Trophoblast cell (in vitro differentiated cells and primary cell): ENCODE measurements around the gene FOXK2.

ENCODE experiments used
- DNase-seq, 2 donors: peaks; one replicate each; pipeline ENCODE4 v3.0.0-alpha.2; 2016
- H2AFZ ChIP-seq: 2 replicates; pipeline ENCODE4 v1.6.1; 2013; ENCODE audit warnings: low read length, moderate library complexity, mild to moderate bottlenecking; ENCODE audit not compliant: insufficient read depth, poor library complexity
- H2AK5ac ChIP-seq: 2 replicates; pipeline ENCODE4 v1.6.1; 2013; ENCODE audit warnings: mild to moderate bottlenecking, low read length
- H2BK120ac ChIP-seq: 2 replicates; pipeline ENCODE4 v1.6.1; 2013; ENCODE audit warnings: low read length, mild to moderate bottlenecking, moderate library complexity; ENCODE audit not compliant: insufficient read depth, poor library complexity
- H2BK12ac ChIP-seq: 2 replicates; pipeline ENCODE4 v1.6.1; 2013; ENCODE audit warnings: mild to moderate bottlenecking, low read length, moderate library complexity
- H2BK5ac ChIP-seq: 2 replicates; pipeline ENCODE4 v1.6.1; 2013; ENCODE audit warnings: low read length, low read depth, moderate library complexity, mild to moderate bottlenecking; ENCODE audit not compliant: poor library complexity
- H3K14ac ChIP-seq: 2 replicates; pipeline ENCODE4 v1.6.1; 2013; ENCODE audit warnings: mild to moderate bottlenecking, low read length
- H3K18ac ChIP-seq: 2 replicates; pipeline ENCODE4 v1.6.1; 2013; ENCODE audit warnings: mild to moderate bottlenecking, low read length
- H3K23ac ChIP-seq: 2 replicates; pipeline ENCODE4 v1.6.1; 2013; ENCODE audit warnings: low read length
- H3K27ac ChIP-seq: 2 replicates; pipeline ENCODE4 v1.5.1; 2013; ENCODE audit warnings: low read depth, mild to moderate bottlenecking, inconsistent platforms, low read length, moderate library complexity
- H3K27me3 ChIP-seq: 2 replicates; pipeline ENCODE4 v1.6.1; 2013; ENCODE audit warnings: inconsistent platforms, mild to moderate bottlenecking, low read length, moderate library complexity; ENCODE audit not compliant: insufficient read depth
- H3K36me3 ChIP-seq, 2 experiments: 1 replicate in 1 of 2; 2 replicates in 1 of 2; pipeline ENCODE4 v1.6.1; 2013; ENCODE audit warnings: low read length in 2 of 2, mild to moderate bottlenecking in 2 of 2, moderate library complexity in 1 of 2; ENCODE audit not compliant: insufficient read depth in 2 of 2, control insufficient read depth in 1 of 2
- H3K4ac ChIP-seq: 2 replicates; pipeline ENCODE4 v1.6.1; 2013; ENCODE audit warnings: low read depth, mild to moderate bottlenecking, low read length, moderate library complexity
- H3K4me1 ChIP-seq, 2 experiments: 1 replicate in 1 of 2; 2 replicates in 1 of 2; pipeline ENCODE4 v1.6.1; 2013; ENCODE audit warnings: low read length in 2 of 2, mild to moderate bottlenecking in 2 of 2, moderate library complexity in 1 of 2; ENCODE audit not compliant: insufficient read depth in 2 of 2, control insufficient read depth in 1 of 2
- H3K4me2 ChIP-seq: 2 replicates; pipeline ENCODE4 v1.6.1; 2013; ENCODE audit warnings: inconsistent platforms, mild to moderate bottlenecking, low read length, moderate library complexity
- H3K4me3 ChIP-seq: 2 replicates; pipeline ENCODE4 v1.5.1; 2013; ENCODE audit warnings: mild to moderate bottlenecking, low read depth, low read length, inconsistent platforms
- H3K79me1 ChIP-seq: one replicate; pipeline ENCODE4 v1.6.1; 2013; ENCODE audit warnings: low read length
- H3K79me2 ChIP-seq: 2 replicates; pipeline ENCODE4 v1.6.1; 2013; ENCODE audit warnings: low read length, mild to moderate bottlenecking; ENCODE audit not compliant: control insufficient read depth, insufficient read depth, poor library complexity
- H3K9ac ChIP-seq: 2 replicates; pipeline ENCODE4 v1.6.1; 2013; ENCODE audit warnings: mild to moderate bottlenecking, low read length
- H3K9me3 ChIP-seq: 2 replicates; pipeline ENCODE4 v1.6.1; 2013; ENCODE audit warnings: low read depth, mild to moderate bottlenecking, control low read depth, inconsistent platforms, low read length; ENCODE audit not compliant: insufficient read depth
- H4K12ac ChIP-seq: 2 replicates; pipeline ENCODE4 v1.6.1; 2013; ENCODE audit warnings: low read depth, mild to moderate bottlenecking, low read length, moderate library complexity
- H4K8ac ChIP-seq: 2 replicates; pipeline ENCODE4 v1.6.1; 2013; ENCODE audit warnings: low read depth, mild to moderate bottlenecking, low read length, moderate library complexity
- H4K91ac ChIP-seq: one replicate; pipeline ENCODE4 v1.6.1; 2013; ENCODE audit warnings: low read depth, mild to moderate bottlenecking, low read length, moderate library complexity
- WGBS: extraction: QIAGEN DNeasy Blood & Tissue Kit; methylation state at CpG from one replicate; pipeline ENCODE4 v1.1.7; 2013; ENCODE audit warnings: missing lambda C conversion rate; ENCODE audit not compliant: insufficient read length, insufficient coverage; ENCODE audit errors: extremely low coverage; 5-methylcytosine and 5-hydroxymethylcytosine counted together

The FOXK2 gene

GRCh38 chr17:82595893-82596292, 76.4 kb downstream of the FOXK2 start:
- no CpG with 5 or more reads among the region's 21 CpGs for WGBS

DNA sequence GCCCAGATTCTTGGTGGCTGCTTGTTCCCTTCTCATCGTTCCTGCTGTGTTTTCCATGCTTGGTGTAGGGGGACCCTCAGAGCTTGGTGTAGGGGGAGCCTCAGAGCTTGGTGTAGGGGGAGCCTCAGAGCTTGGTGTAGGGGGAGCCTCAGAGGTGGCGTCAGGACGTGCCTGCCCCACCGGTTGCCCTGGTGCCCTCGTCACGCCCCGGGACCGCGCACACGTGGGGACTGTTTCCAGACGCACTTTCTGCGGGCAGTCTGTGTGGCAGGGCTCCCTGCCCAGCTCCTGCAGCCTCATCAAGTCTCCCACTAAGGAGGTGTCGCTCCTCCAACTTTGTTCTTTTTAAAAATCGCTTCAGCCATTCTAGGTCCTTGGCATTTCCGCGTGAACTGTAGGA, 76.8 kb downstream of the FOXK2 start:
- no peak overlapping the region for H3K4me2 ChIP-seq
- peaks cover 19 to 29% of the 10 kb centered on the region in 2 experiments for H3K4me1 ChIP-seq
- H3K4me3 ChIP-seq, result no peak overlapping the region
- no peak overlapping the region for H2AK5ac ChIP-seq
- H4K12ac ChIP-seq, result no peak overlapping the region
- H2BK12ac ChIP-seq, result no peak overlapping the region
- no peak overlapping the region for H2AFZ ChIP-seq
- H3K79me1 ChIP-seq, result peaks cover 9% of the 10 kb centered on the region
- H2BK5ac ChIP-seq, result no peak overlapping the region
- H3K79me2 ChIP-seq, result peaks cover 2% of the 10 kb centered on the region
- no peak overlapping the region for H3K9ac ChIP-seq
- no peak overlapping the region for H3K14ac ChIP-seq
- no CpG with 5 or more reads among the region's 16 CpGs for WGBS
- no peaks in the 10 kb centered on the region for H3K9me3 ChIP-seq
- no peak overlapping the region for H3K18ac ChIP-seq
- H4K8ac ChIP-seq, result no peak overlapping the region
- H2BK120ac ChIP-seq, result no peak overlapping the region
- no peak for DNase-seq
- H3K27ac ChIP-seq, result no peak overlapping the region
- peaks cover 58 to 63% of the 10 kb centered on the region in 2 experiments for H3K36me3 ChIP-seq
- no peak overlapping the region for H3K4ac ChIP-seq
- H3K23ac ChIP-seq, result no peak overlapping the region
- H3K27me3 ChIP-seq, result no peaks in the 10 kb centered on the region
- H4K91ac ChIP-seq, result no peak overlapping the region

More at GRCh38 chr17:82595893-82596292, 76.4 kb downstream of the FOXK2 start:
- Histone ChIP-seq H4K12ac (no peak overlapping the region), H3K4ac (no peak overlapping the region), H3K79me1 (peaks cover 9% of the 10 kb centered on the region), H3K14ac (no peak overlapping the region), H2AFZ (no peak overlapping the region), H3K27ac (no peak overlapping the region), H3K23ac (no peak overlapping the region), H2BK5ac (no peak overlapping the region), H3K27me3 (no peaks in the 10 kb centered on the region), H2AK5ac (no peak overlapping the region), H3K4me2 (no peak overlapping the region), H4K91ac (no peak overlapping the region), H3K9me3 (no peaks in the 10 kb centered on the region), H3K18ac (no peak overlapping the region), H4K8ac (no peak overlapping the region), H3K9ac (no peak overlapping the region), H2BK12ac (no peak overlapping the region), H2BK120ac (no peak overlapping the region), H3K36me3 (peaks cover 56 to 62% of the 10 kb centered on the region in 2 experiments), H3K4me3 (no peak overlapping the region), H3K4me1 (peaks cover 19 to 32% of the 10 kb centered on the region in 2 experiments), H3K79me2 (peaks cover 2% of the 10 kb centered on the region)
- DNase-seq, result no peak

- Histone ChIP-seq H3K4me2 (no peak overlapping the region), H3K23ac (no peak overlapping the region), H3K18ac (no peak overlapping the region), H3K9me3 (no peaks in the 10 kb centered on the region), H4K91ac (no peak overlapping the region), H2BK5ac (no peak overlapping the region), H3K9ac (no peak overlapping the region), H2AK5ac (no peak overlapping the region), H3K79me1 (peaks cover 9% of the 10 kb centered on the region), H2BK120ac (no peak overlapping the region), H2BK12ac (no peak overlapping the region), H3K14ac (no peak overlapping the region), H4K12ac (no peak overlapping the region), H3K36me3 (peaks cover 65 to 68% of the 10 kb centered on the region in 2 experiments), H3K27ac (no peak overlapping the region), H3K27me3 (no peaks in the 10 kb centered on the region), H3K4ac (no peak overlapping the region), H2AFZ (no peak overlapping the region), H3K4me1 (peaks cover 16 to 22% of the 10 kb centered on the region in 2 experiments), H3K79me2 (peaks cover 2% of the 10 kb centered on the region), H4K8ac (no peak overlapping the region), H3K4me3 (no peak overlapping the region)
- no peak for DNase-seq
- WGBS, result no CpG with 5 or more reads among the region's 33 CpGs
Observed at GRCh38 chr17:82596837-82597672, 77.5 kb downstream of the FOXK2 start.

DNA sequence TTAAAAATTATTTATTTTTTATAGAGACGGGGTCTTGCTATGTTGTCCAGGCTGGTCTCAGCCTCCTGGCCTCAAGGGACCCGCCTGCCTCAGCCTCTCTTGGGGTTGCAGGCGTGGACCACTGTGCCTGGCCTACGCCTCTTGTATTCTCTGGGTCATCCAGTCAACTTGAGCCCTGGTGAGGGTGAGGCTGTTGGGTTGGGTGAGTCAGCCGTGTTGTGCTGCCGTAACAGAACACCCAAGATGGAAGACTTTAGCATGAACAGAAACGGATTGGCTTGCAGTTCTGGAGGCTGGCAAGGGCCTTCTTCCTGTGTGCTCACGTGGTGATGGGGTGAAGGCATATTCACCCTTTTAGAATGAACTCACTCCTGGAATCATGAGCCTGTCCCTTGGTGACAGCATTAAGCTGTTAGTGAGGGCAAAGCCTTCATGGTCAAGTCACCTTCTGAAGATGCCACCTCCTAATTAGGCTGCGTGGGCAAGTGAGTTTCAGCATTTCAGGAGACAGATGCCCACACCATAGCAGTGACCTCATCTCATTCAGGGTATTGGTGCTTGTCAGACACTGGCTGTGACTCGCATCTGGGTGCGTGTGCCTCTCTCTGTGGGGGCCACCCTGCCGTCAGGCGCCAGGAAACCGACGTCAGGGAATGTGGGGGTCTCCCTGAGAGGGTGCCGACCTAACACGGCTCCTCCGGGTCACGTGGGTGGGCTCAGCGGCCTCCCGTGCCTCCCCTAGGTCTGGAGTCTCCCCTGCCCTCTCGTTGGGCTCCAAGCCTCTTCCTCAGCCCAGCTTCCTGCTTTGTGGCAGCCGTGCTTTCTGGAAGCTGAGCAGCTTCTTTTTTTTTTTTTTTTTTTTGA, 79.0 kb downstream of the FOXK2 start:
- Histone ChIP-seq H3K23ac (no peak overlapping the region), H3K14ac (no peak overlapping the region), H3K27me3 (no peaks in the 10 kb centered on the region), H3K18ac (no peak overlapping the region), H2BK120ac (no peak overlapping the region), H3K4ac (no peak overlapping the region), H3K9me3 (no peaks in the 10 kb centered on the region), H3K36me3 (peaks cover 76 to 81% of the 10 kb centered on the region in 2 experiments), H4K91ac (no peak overlapping the region), H2BK5ac (no peak overlapping the region), H2AFZ (no peak overlapping the region), H3K4me1 (peaks cover 9 to 11% of the 10 kb centered on the region in 2 experiments), H3K4me3 (no peak overlapping the region), H3K4me2 (no peak overlapping the region), H2AK5ac (no peak overlapping the region), H3K27ac (no peak overlapping the region), H2BK12ac (no peak overlapping the region), H4K12ac (no peak overlapping the region), H3K79me1 (peaks cover 2% of the 10 kb centered on the region), H3K79me2 (peaks cover under 1% of the 10 kb centered on the region), H4K8ac (no peak overlapping the region), H3K9ac (no peak overlapping the region)
- no peak for DNase-seq
- WGBS, result no CpG with 5 or more reads among the region's 23 CpGs
